Measurements from ENCODE around the gene NUP62.
A peak's percentile ranks its signal among the peaks of the same experiment; 100 is the strongest.
"Not testable (repeated sequence)": the region's sequence is repeated elsewhere in the genome, so short reads cannot be mapped to it uniquely, and the experiment has no call there.

NUP62 gene

GRCh38 chr19:49929121-49929610, at the start of gene NUP62, which contains the start of gene ATF5:
TSS of gene NUP62 (minus strand) at chr19:49929504. CDS start at chr19:49909807, 19,697 bp downstream.
TSS of gene ATF5 (plus strand) at chr19:49929205. CDS start at chr19:49930851, 1,646 bp downstream.
- H3K4me3 ChIP-seq (ENCODE audit: low read depth, low read length) = peak within 1 kb of the TSS; percentile 90
- DNase-seq (ENCODE audit: low read depth) = no peak

- H3K4me3 ChIP-seq (ENCODE audit: low read depth, low read length) = no peak overlapping the region
- DNase-seq (ENCODE audit: low read depth) = no peak
Measured at GRCh38 chr19:49978324-49978723, 49.0 kb upstream of the NUP62 start.

- no peak overlapping the region for H3K4me3 ChIP-seq (ENCODE audit: low read depth, low read length)
- no peak for DNase-seq (ENCODE audit: low read depth)
Measured at GRCh38 chr19:49977881-49978280, 48.6 kb upstream of the NUP62 start.

- no peak overlapping the region for H3K4me3 ChIP-seq (ENCODE audit: low read depth, low read length)
- no peak for DNase-seq (ENCODE audit: low read depth)
Measured at GRCh38 chr19:49977076-49977475, 47.8 kb upstream of the NUP62 start.

- H3K4me3 ChIP-seq (ENCODE audit: low read depth, low read length) = no peak overlapping the region
- DNase-seq (ENCODE audit: low read depth) = no peak
Measured at GRCh38 chr19:49976496-49976895, 47.2 kb upstream of the NUP62 start.

- H3K4me3 ChIP-seq (ENCODE audit: low read depth, low read length) = no peak overlapping the region
- DNase-seq (ENCODE audit: low read depth) = no peak
Measured at GRCh38 chr19:49975051-49975450, 45.7 kb upstream of the NUP62 start.

- no peak overlapping the region for H3K4me3 ChIP-seq (ENCODE audit: low read depth, low read length)
- no peak for DNase-seq (ENCODE audit: low read depth)
Measured at GRCh38 chr19:49973987-49974386, 44.7 kb upstream of the NUP62 start.

- DNase-seq (ENCODE audit: low read depth) = no peak
- H3K4me3 ChIP-seq (ENCODE audit: low read depth, low read length) = no peak overlapping the region
Measured at GRCh38 chr19:49972841-49973240, 43.5 kb upstream of the NUP62 start.

- H3K4me3 ChIP-seq (ENCODE audit: low read depth, low read length) = no peak overlapping the region
- no peak for DNase-seq (ENCODE audit: low read depth)
Measured at GRCh38 chr19:49971991-49972411, 42.7 kb upstream of the NUP62 start.

GRCh38 chr19:49969355-49969754, 40.1 kb upstream of the NUP62 start:
- DNase-seq (ENCODE audit: low read depth); H3K4me3 ChIP-seq (ENCODE audit: low read depth, low read length): not testable (repeated sequence)

- DNase-seq (ENCODE audit: low read depth) = no peak
- no peak overlapping the region for H3K4me3 ChIP-seq (ENCODE audit: low read depth, low read length)
Measured at GRCh38 chr19:49968279-49968922, 39.1 kb upstream of the NUP62 start.

GRCh38 chr19:49960980-49961379, 31.7 kb upstream of the NUP62 start, which contains the start of gene SIGLEC11:
TSS of gene SIGLEC11 (minus strand) at chr19:49961172. CDS start at chr19:49961081, 91 bp downstream.
- not testable (repeated sequence) for DNase-seq (ENCODE audit: low read depth); H3K4me3 ChIP-seq (ENCODE audit: low read depth, low read length)

GRCh38 chr19:49959892-49960291, 30.6 kb upstream of the NUP62 start:
- not testable (repeated sequence) for DNase-seq (ENCODE audit: low read depth); H3K4me3 ChIP-seq (ENCODE audit: low read depth, low read length)

GRCh38 chr19:49958596-49958995, 29.3 kb upstream of the NUP62 start:
- not testable (repeated sequence) for DNase-seq (ENCODE audit: low read depth); H3K4me3 ChIP-seq (ENCODE audit: low read depth, low read length)

- not testable (repeated sequence) for DNase-seq (ENCODE audit: low read depth); H3K4me3 ChIP-seq (ENCODE audit: low read depth, low read length)
Measured at GRCh38 chr19:49958144-49958543, 28.8 kb upstream of the NUP62 start.

- no peak for DNase-seq (ENCODE audit: low read depth)
- no peak overlapping the region for H3K4me3 ChIP-seq (ENCODE audit: low read depth, low read length)
Measured at GRCh38 chr19:49957262-49957915, 28.1 kb upstream of the NUP62 start.

GRCh38 chr19:49956115-49956495, 26.8 kb upstream of the NUP62 start:
- no peak overlapping the region for H3K4me3 ChIP-seq (ENCODE audit: low read depth, low read length)
- DNase-seq (ENCODE audit: low read depth) = no peak

- H3K4me3 ChIP-seq (ENCODE audit: low read depth, low read length) = no peak overlapping the region
- DNase-seq (ENCODE audit: low read depth) = no peak
Measured at GRCh38 chr19:49954933-49955332, 25.6 kb upstream of the NUP62 start.

GRCh38 chr19:49954092-49954829, 25.0 kb upstream of the NUP62 start:
- DNase-seq (ENCODE audit: low read depth) = no peak
- no peak overlapping the region for H3K4me3 ChIP-seq (ENCODE audit: low read depth, low read length)

- no peak overlapping the region for H3K4me3 ChIP-seq (ENCODE audit: low read depth, low read length)
- no peak for DNase-seq (ENCODE audit: low read depth)
Measured at GRCh38 chr19:49953416-49953815, 24.1 kb upstream of the NUP62 start.

All from skeletal muscle cell (primary cell).